ENCODE measurements around the gene CRIP2. TPM values are rescaled to one million over a fixed set of nuclear protein-coding genes. Genes with fewer than 3 reads are reported as not detected.

Gene CRIP2
- total and polyA plus RNA-seq, 7 experiments from 2014 or later, result 0.65 to 180 (median 21.1) TPM

GRCh38 chr14:105473033-105473676 is 1.5 kb upstream of the CRIP2 start:
- ChIA-PET CTCF (interaction anchor here (1.1 to 3.9 kb wide), 2 partner anchors 17 to 103 kb away, joined by 3 to 12 read pairs; no protein-coding TSS in a partner anchor), POLR2A (interaction anchor here (1.0 kb wide), 1 partner anchor 17 kb away, joined by 5 read pairs; no protein-coding TSS in a partner anchor)
- no peak for ATAC-seq
- no peak for DNase-seq
- H3K4me1 ChIP-seq (ENCODE audit: control insufficient read depth in 2 of 2, insufficient read depth in 2 of 2, low read length in 2 of 2), result peaks cover 7 to 34% of the 10 kb centered on the region in 2 donors
- peaks cover 0 to 4% (median 0%) of the 10 kb centered on the region in 11 donors for H3K9me3 Mint-ChIP-seq
- H3K9me3 ChIP-seq (ENCODE audit: control insufficient read depth in 2 of 3, low read length in 3 of 3), result no peaks in the 10 kb centered on the region
- intact Hi-C loops (cut with micrococcal nuclease), result no loop called here
- H3K4me3 ChIP-seq (ENCODE audit: low read length), result peak overlapping the region; percentile 26
- peaks cover 5 to 12% (median 7%) of the 10 kb centered on the region in 7 donors for H3K4me1 Mint-ChIP-seq
- H3K27ac ChIP-seq (ENCODE audit: low read depth, low read length), result no peak overlapping the region
- peaks cover 0 to 4% (median 0%) of the 10 kb centered on the region in 5 donors for H3K36me3 Mint-ChIP-seq
- peak overlapping the region in 8 of 10 donors; percentile 42 to 83 (median 75) for H3K4me3 Mint-ChIP-seq
- no peaks in the 10 kb centered on the region for H3K27me3 ChIP-seq (ENCODE audit: control insufficient read depth in 2 of 2, insufficient read depth in 2 of 2, low read length in 2 of 2)
- peak overlapping the region in 2 of 9 donors; percentile 14 to 25 for H3K27ac Mint-ChIP-seq
- peaks cover 0 to 15% (median 0%) of the 10 kb centered on the region in 3 experiments for H3K36me3 ChIP-seq (ENCODE audit: control insufficient read depth in 2 of 3, insufficient read depth in 3 of 3, low read length in 3 of 3)
- H3K27me3 Mint-ChIP-seq, result peaks cover 0 to 24% (median 0%) of the 10 kb centered on the region in 5 donors

GRCh38 chr14:105473677-105474482 is 741 bp upstream of the CRIP2 start:
- CTCF ChIA-PET, result interaction anchor here (3.9 kb wide), 1 partner anchor 16 kb away, joined by 12 read pairs; no protein-coding TSS in a partner anchor
- H3K27me3 Mint-ChIP-seq, result peaks cover 0 to 24% (median 0%) of the 10 kb centered on the region in 5 donors
- peaks cover 5 to 12% (median 7%) of the 10 kb centered on the region in 7 donors for H3K4me1 Mint-ChIP-seq

GRCh38 chr14:105475269-105476096 is 862 bp downstream of the CRIP2 start:
- Mint-ChIP-seq H3K4me1 (peaks cover 9 to 25% (median 12%) of the 10 kb centered on the region in 7 donors), H3K27ac (peak overlapping the region in 1 of 9 donors; percentile 19), H3K27me3 (peaks cover 0 to 38% (median 0%) of the 10 kb centered on the region in 5 donors), H3K36me3 (peaks cover 0 to 6% (median 0%) of the 10 kb centered on the region in 5 donors), H3K9me3 (peaks cover 0 to 4% (median 0%) of the 10 kb centered on the region in 11 donors), H3K4me3 (peak overlapping the region; percentile 7 to 92 (median 44))
- Histone ChIP-seq H3K4me1 (ENCODE audit: control insufficient read depth in 2 of 2, insufficient read depth in 2 of 2, low read length in 2 of 2) (peaks cover 13 to 47% of the 10 kb centered on the region in 2 donors), H3K36me3 (ENCODE audit: control insufficient read depth in 2 of 3, insufficient read depth in 3 of 3, low read length in 3 of 3) (no peaks in the 10 kb centered on the region), H3K27ac (ENCODE audit: low read depth, low read length) (no peak overlapping the region), H3K4me3 (ENCODE audit: low read length) (no peak overlapping the region), H3K9me3 (ENCODE audit: control insufficient read depth in 2 of 3, low read length in 3 of 3) (no peaks in the 10 kb centered on the region), H3K27me3 (ENCODE audit: control insufficient read depth in 2 of 2, insufficient read depth in 2 of 2, low read length in 2 of 2) (no peaks in the 10 kb centered on the region)
- intact Hi-C loops (cut with micrococcal nuclease), result loop anchor here (2.0 kb wide), 2 partner anchors 15 to 27 kb away; partner anchors contain the start of gene TEDC1 (in 2 of the 2)
- CTCF ChIA-PET, result interaction anchor here (2.6 kb wide), 1 partner anchor 14 kb away, joined by 11 read pairs; no protein-coding TSS in a partner anchor
- ATAC-seq (no peak), DNase-seq (no peak)
- POLR2A ChIA-PET, result interaction anchor here (0.9 to 1.7 kb wide), 3 partner anchors 8 to 14 kb away, joined by 3 to 7 read pairs (median 3); no protein-coding TSS in a partner anchor

More at GRCh38 chr14:105473677-105474482, 741 bp upstream of the CRIP2 start:
- H3K4me3 Mint-ChIP-seq, result peak overlapping the region; percentile 64 to 83 (median 75)
- peaks cover 7 to 34% of the 10 kb centered on the region in 2 donors for H3K4me1 ChIP-seq (ENCODE audit: control insufficient read depth in 2 of 2, insufficient read depth in 2 of 2, low read length in 2 of 2)
- ATAC-seq, result peak; percentile 71
- peaks cover 0 to 4% (median 0%) of the 10 kb centered on the region in 11 donors for H3K9me3 Mint-ChIP-seq
- no peaks in the 10 kb centered on the region for H3K9me3 ChIP-seq (ENCODE audit: control insufficient read depth in 2 of 3, low read length in 3 of 3)
- H3K36me3 Mint-ChIP-seq, result peaks cover 0 to 4% (median 0%) of the 10 kb centered on the region in 5 donors
- H3K36me3 ChIP-seq (ENCODE audit: control insufficient read depth in 2 of 3, insufficient read depth in 3 of 3, low read length in 3 of 3), result peaks cover 0 to 7% (median 0%) of the 10 kb centered on the region in 3 experiments
- DNase-seq, result peak in 7 of 9 donors; percentile 55 to 83 (median 61)
- peak overlapping the region; percentile 26 for H3K4me3 ChIP-seq (ENCODE audit: low read length)
- H3K27me3 ChIP-seq (ENCODE audit: control insufficient read depth in 2 of 2, insufficient read depth in 2 of 2, low read length in 2 of 2), result no peaks in the 10 kb centered on the region
- POLR2A ChIA-PET, result interaction anchor here (1.0 kb wide), 1 partner anchor 16 kb away, joined by 5 read pairs; no protein-coding TSS in a partner anchor
- intact Hi-C loops (cut with micrococcal nuclease), result loop anchor here (1.0 to 2.0 kb wide), 4 partner anchors 17 to 55 kb away; partner anchors contain the start of genes TEDC1 (in 2 of the 2) and MTA1 (in 1 of the 2)
- peak overlapping the region in 2 of 9 donors; percentile 19 to 23 for H3K27ac Mint-ChIP-seq
- peak overlapping the region; percentile 45 for H3K27ac ChIP-seq (ENCODE audit: low read depth, low read length)

- Mint-ChIP-seq H3K27ac (peak overlapping the region in 2 of 9 donors; percentile 19 to 85), H3K36me3 (peaks cover 0 to 6% (median 0%) of the 10 kb centered on the region in 5 donors), H3K4me1 (peaks cover 9 to 33% (median 17%) of the 10 kb centered on the region in 7 donors), H3K27me3 (peaks cover 0 to 44% (median 0%) of the 10 kb centered on the region in 5 donors), H3K4me3 (peak overlapping the region in 8 of 10 donors; percentile 29 to 92 (median 48)), H3K9me3 (peaks cover 0 to 4% (median 0%) of the 10 kb centered on the region in 11 donors)
- Histone ChIP-seq H3K27me3 (ENCODE audit: control insufficient read depth in 2 of 2, insufficient read depth in 2 of 2, low read length in 2 of 2) (no peaks in the 10 kb centered on the region), H3K4me3 (ENCODE audit: low read length) (no peak overlapping the region), H3K36me3 (ENCODE audit: control insufficient read depth in 2 of 3, insufficient read depth in 3 of 3, low read length in 3 of 3) (no peaks in the 10 kb centered on the region), H3K4me1 (ENCODE audit: control insufficient read depth in 2 of 2, insufficient read depth in 2 of 2, low read length in 2 of 2) (peaks cover 21 to 55% of the 10 kb centered on the region in 2 donors), H3K9me3 (ENCODE audit: control insufficient read depth in 2 of 3, low read length in 3 of 3) (no peaks in the 10 kb centered on the region), H3K27ac (ENCODE audit: low read depth, low read length) (no peak overlapping the region)
- CTCF ChIA-PET, result interaction anchor here (2.6 kb wide), 1 partner anchor 13 kb away, joined by 11 read pairs; no protein-coding TSS in a partner anchor
- no peak for DNase-seq
- no peak for ATAC-seq
- intact Hi-C loops (cut with micrococcal nuclease), result no loop called here
- POLR2A ChIA-PET, result interaction anchor here (0.9 to 1.7 kb wide), 4 partner anchors 9 to 416 kb away, joined by 3 to 7 read pairs (median 4); no protein-coding TSS in a partner anchor
These were observed 1.6 kb downstream of the CRIP2 start for GRCh38 chr14:105476097-105476830.

- POLR2A ChIA-PET, result interaction anchor here (0.9 to 1.7 kb wide), 4 partner anchors 13 to 417 kb away, joined by 3 to 7 read pairs (median 4); no protein-coding TSS in a partner anchor
- Mint-ChIP-seq H3K4me1 (peaks cover 9 to 38% (median 22%) of the 10 kb centered on the region in 7 donors), H3K4me3 (peak overlapping the region; percentile 50 to 92 (median 70)), H3K9me3 (peaks cover 0 to 8% (median 0%) of the 10 kb centered on the region in 11 donors), H3K27me3 (peaks cover 0 to 44% (median 0%) of the 10 kb centered on the region in 5 donors), H3K36me3 (peaks cover 0 to 6% (median 0%) of the 10 kb centered on the region in 5 donors), H3K27ac (peak overlapping the region; percentile 49 to 95 (median 79))
- H3K27ac ChIP-seq (ENCODE audit: low read depth, low read length), result no peak overlapping the region
- DNase-seq, result no peak
- H3K36me3 ChIP-seq (ENCODE audit: control insufficient read depth in 2 of 3, insufficient read depth in 3 of 3, low read length in 3 of 3), result no peaks in the 10 kb centered on the region
- H3K4me1 ChIP-seq (ENCODE audit: control insufficient read depth in 2 of 2, insufficient read depth in 2 of 2, low read length in 2 of 2), result peaks cover 24 to 59% of the 10 kb centered on the region in 2 donors
- CTCF ChIA-PET, result interaction anchor here (2.6 kb wide), 1 partner anchor 12 kb away, joined by 11 read pairs; no protein-coding TSS in a partner anchor
- no peak overlapping the region for H3K4me3 ChIP-seq (ENCODE audit: low read length)
- no peaks in the 10 kb centered on the region for H3K9me3 ChIP-seq (ENCODE audit: control insufficient read depth in 2 of 3, low read length in 3 of 3)
- ATAC-seq, result no peak
- intact Hi-C loops (cut with micrococcal nuclease), result no loop called here
- no peaks in the 10 kb centered on the region for H3K27me3 ChIP-seq (ENCODE audit: control insufficient read depth in 2 of 2, insufficient read depth in 2 of 2, low read length in 2 of 2)
These were observed 2.4 kb downstream of the CRIP2 start for GRCh38 chr14:105476831-105477659.

Measured in naive thymus-derived CD4-positive, alpha-beta T cell (primary cell).